ENCODE results near the gene ATF6.
"Not testable (repeated sequence)": the region's sequence is repeated elsewhere in the genome, so short reads cannot be mapped to it uniquely, and the experiment has no call there.

ATF6 gene

DNA sequence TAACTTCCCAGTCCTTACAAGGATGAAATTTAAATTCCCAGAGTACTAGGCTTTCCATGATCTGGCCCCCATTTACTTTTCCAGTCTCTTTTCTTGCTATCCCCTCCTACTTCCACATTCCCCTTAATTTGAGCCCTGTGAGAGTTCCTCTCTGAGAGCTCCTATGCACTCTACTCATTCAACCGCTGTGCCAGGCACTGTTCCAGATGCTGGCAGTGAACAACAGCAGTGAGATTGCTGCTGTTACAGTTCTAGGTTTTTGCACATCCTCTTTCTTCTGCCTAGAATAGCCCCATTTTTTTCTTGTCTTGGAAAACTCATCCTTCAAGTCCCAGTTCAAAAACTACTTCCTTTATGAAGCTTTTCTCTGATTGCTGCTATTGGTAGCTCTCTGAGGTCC is 18.8 kb downstream of the ATF6 start:
- DNase-seq: no peak

DNA sequence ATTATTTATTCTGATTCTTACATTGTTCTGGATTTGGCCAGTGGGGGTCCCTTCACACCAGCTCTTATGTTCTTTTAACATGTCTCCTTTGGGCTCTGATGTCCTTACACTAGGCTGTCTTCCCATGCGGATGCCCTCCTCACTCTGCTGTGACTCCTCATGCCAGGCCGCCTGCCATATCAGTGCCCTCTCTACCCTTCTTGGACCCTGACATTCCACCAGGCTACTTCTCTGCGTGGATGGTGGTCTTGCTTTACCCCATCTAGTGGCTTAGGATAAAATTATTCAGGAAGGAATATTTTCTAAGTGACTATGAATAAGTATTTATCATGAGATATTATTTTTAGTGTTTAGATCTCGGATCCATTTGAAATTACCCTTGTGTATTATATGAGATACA is 21.2 kb downstream of the ATF6 start:
- DNase-seq: no peak

DNA sequence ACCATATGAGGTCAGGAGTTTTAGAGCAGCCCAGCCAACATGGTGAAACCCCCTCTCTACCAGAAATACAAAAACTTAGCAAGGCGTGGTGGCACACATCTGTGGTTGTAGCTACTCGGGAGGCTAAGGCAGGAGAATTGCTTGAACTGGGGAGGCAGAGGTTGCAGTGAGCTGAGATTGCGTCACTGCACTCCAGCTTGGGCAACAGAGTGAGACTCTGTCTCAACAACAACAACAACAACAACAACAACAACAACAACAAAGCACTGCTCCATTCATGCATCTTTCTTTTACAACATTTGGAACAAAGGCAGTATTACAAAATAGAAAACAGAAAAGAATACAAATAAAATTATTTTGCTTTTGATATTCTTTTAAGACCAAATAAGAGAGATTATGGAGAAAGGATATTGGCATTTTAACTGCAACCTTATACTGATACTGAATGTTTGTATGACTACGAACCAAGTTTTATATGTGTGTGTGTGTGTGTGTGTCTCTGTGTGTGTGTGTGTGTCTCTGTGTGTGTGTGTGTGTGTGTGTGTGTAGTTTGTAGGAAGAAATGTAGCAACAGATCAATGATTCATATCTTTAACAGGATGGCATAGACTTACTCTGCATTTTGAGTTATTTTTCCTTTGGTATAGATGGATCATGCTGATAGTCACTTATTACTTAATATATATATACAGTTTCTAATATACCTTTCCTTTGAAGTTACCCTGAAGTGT is 24.6 kb downstream of the ATF6 start:
- no peak for DNase-seq

DNA sequence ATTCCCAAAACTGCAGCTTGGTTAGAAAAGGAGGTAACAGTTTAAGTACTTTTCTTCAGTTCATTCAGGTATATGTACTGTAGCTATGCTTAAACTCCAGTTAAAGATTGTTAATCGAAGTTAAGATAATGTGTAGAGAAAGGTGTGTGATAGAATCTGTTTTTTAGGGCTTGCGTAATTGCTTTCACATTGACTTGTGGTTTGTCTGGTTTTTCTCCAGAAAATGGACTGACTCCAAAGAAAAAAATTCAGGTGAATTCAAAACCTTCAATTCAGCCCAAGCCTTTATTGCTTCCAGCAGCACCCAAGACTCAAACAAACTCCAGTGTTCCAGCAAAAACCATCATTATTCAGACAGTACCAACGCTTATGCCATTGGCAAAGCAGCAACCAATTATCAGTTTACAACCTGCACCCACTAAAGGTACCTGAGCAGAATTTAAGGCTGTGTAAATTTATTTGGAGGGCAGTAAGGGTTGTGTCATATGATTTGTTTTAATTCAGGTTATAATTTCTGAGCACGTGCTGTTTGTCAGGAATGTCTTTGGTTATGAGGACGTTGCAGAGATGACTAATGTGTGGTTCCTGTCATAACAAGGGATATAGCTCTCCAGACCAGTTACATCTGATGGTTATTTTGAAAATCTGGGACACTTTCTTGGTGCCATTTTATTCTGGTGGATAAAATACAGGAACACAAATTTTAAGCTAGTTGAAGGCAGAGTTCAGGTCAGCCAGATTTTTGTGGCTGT is 26.0 kb downstream of the ATF6 start:
- no peak for DNase-seq

DNA sequence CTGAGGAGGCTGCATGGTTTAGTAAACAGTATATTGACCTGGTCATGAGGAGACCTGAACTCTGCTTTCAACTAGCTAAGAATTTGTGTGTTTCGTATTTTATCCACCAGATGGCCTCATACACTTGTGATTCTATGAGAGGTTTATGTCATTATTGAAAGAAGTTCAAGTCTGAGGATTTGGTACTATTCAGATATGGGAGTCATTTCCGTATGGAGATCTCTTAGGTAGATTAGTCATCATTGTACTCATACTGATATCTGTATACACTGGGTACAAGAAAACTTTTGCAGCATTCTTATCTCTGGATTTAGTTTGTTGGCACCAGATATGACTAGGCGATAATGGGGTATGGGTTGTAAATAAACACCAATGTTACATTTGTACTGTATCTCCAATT is 26.6 kb downstream of the ATF6 start:
- DNase-seq: no peak

DNA sequence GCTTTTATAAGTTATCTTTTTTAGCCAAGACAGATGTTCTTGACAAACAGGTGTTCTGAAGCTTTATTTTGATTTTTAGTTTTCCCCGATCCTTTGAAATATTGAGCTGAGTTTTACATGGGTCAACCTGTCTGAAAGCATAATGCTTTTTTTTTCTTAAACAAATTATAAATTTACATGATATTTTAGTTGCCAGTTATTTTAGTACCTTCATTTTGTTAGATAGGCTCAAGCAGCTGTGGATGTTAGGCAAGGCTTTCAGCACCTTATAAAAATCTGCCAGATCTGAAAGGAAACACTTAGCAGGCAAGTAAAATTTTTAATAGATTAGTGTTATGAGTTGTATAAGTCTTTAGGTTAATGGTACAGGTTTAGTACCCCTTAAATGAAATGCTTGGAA is 33.7 kb downstream of the ATF6 start:
- DNase-seq: no peak

DNA sequence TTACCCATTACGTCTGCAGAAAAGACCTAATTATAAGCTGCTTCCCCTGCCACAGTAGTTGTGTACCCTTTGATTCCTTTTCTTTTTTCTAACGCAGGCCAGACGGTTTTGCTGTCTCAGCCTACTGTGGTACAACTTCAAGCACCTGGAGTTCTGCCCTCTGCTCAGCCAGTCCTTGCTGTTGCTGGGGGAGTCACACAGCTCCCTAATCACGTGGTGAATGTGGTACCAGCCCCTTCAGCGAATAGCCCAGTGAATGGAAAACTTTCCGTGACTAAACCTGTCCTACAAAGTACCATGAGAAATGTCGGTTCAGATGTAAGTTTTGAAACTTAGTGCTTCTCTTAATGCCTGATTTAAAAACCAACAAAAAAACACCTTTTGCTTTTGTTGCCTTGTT is 35.8 kb downstream of the ATF6 start:
- no peak for DNase-seq

DNA sequence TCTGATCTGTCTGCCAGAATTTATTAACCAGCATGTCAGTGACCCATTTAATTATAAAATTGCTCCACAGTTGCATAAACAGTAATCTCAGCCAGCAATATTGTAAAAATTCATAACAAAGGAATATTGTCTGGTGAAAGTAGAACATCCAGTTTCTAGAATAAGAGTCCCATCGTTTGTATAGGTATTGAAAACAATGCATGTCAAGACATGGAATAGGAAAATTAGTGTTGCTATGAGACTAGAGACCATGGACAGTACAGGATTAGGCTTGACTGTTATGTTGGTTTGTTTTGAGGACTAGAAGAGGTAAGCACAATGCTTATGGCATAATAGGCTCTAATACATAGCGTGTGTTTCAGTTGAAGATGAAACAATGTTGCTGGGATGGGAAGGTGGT is 37.1 kb downstream of the ATF6 start:
- DNase-seq: no peak

DNA sequence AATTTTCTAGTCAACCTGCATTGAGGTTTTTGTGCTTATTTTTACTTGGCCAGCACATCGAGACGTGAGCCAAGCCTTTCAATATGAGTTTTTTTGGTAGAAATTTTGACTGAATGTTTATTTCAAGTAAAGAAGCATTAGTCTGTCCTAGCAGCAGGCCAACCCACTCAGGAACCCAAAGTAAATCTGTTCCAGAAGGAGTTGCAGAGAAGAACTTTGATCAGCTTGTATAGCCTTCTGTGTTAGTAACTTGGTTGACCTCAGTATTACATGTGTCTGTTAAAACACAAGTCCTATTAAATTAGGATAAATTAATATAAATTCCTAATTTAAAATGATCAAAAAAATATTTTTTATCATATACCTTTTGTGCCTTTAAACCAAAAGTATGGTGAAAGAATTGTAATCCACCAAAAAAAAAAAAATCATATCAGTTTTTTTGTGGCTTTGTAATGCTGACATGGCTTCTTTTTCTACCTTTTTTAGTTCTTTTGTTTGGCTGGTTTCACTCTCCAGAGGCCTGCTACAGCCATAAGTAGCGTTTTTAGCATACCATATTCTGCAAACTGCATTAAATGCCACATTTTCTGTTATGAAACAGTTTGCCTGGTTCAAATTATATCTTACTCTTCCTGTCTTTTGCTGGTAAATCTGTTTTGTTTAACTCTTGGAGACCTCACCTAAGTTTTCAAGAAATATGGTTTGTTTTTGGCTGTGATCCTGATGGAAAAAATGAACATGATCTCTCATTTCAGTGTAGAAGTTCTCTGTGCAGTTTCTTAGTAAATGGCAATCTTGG is 39.5 kb downstream of the ATF6 start:
- no peak for DNase-seq

DNA sequence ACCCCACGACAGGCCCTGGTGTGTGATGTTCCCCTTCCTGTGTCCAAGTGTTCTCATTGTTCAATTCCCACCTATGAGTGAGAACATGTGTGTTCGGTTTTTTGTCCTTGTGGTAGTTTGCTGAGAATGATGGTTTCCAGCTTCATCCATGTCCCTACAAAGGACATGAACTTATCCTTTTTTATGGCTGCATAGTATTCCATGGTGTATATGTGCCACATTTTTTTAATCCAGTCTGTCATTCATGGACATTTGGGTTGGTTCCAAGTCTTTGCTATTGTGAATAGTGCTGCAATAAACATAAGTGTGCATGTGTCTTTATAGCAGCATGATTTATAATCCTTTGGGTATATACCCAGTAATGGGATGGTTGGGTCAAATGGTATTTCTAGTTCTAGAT is 43.1 kb downstream of the ATF6 start:
- DNase-seq: not testable (repeated sequence)

DNA sequence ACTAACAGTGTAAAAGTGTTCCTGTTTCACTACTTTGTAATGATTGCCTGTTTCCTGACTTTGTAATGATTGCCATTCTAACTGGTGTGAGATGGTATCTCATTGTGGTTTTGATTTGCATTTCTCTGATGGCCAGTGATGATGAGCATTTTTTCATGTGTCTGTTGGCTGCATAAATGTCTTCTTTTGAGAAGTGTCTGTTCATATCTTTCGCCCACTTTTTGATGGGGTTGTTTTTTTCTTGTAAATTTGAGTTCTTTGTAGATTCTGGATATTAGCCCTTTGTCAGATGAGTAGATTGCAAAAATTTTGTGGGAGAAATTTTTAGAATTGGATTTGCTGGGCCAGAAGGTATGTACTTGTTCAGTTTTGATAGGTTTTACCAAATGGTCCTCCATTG is 43.5 kb downstream of the ATF6 start:
- DNase-seq: not testable (repeated sequence)

DNA sequence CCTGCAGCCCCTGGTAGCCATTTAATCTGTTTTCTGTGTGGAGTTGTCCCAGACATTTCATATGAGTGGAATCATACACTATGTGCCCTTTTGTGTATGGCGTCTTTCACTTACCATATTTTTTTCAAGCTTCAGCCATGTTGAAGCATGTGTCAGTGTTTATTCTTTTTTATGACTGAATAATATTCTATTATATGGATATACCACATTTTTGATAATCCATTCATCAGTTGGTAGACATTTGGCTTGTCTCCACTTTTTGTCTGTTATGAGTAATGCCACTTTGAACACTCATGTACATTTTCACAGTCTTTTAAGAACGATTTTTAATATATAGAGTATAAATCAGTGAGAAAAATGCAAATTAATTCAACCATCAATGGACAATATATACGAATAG is 44.7 kb downstream of the ATF6 start:
- DNase-seq: no peak

DNA sequence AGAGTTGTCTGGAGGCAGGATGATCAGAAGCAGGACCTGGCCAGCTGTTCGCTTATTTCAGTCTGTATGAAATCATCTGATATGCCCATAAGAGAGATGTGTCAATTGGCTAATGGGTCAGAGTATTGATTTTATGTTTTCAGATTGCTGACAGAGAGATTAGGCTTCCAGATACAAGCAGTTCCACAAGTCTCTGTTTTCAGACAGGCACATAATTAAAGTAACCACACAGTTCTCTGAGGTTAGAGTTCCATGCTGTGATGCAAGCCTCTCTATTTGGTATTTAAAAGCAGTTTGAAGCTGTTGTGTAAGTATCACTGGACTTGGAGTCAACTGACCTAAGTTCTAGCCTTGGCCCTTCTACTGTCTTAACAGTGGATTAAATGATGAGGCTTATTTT is 50.1 kb downstream of the ATF6 start:
- no peak for DNase-seq

DNA sequence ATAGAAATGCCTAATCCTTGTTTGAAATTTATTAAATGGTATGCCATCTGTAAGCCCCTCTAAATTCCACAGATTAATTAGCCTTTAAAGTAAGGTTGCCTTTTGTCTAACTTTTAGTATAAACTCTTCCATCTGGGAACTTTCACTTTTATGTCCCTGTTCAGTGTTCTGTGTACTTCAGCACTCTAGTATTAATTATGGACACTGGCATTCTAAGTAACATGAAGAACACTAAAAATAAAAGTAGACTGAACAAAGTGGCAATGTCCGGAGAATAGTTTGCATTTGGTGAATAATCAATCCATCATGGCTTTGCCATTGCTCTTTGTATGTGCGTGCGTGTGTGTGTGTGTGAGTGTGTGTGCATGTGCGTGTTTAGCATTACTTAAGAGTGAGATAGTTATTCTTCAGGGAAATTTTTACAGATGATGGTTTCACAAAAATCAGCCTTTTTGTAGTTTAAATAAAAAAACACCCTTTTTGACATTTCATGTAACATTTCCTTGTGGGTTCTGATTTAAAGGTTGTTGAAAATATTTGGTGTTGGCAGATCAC is 51.1 kb downstream of the ATF6 start:
- no peak for DNase-seq

DNA sequence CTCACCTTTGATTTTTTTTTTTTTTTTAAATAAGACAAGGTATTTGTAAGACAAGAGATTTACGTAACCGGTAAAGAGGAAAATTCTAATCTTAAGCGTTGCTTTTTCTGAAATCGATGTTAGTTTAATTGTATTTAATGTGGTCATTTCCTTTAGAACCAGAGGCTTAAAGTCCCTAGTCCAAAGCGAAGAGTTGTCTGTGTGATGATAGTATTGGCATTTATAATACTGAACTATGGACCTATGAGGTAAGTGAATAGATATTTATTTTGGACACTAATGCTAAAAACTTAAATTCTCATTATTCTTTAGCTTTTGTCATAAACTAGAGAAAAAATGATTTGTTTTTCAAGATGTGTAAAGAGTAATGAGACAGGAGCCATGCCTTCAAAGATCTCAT is 54.8 kb downstream of the ATF6 start:
- no peak for DNase-seq

DNA sequence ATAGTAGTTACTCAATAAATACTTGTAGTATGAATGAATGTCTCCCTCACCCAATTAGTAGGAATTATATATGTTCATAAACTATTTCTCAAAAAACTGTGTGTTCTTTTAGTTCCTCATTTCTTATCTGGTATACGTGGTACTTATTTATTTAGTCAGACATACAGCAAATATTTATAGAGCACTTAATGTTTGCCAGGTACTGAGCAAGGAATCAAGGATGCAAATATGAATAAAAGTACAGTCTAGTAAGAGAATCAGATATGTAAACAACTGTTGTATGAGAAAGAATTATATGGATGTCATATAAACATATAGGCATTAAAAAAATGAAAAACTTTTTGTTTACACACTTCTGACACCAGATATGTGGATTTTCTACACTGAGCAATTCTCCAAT is 58.5 kb downstream of the ATF6 start:
- DNase-seq: no peak

DNA sequence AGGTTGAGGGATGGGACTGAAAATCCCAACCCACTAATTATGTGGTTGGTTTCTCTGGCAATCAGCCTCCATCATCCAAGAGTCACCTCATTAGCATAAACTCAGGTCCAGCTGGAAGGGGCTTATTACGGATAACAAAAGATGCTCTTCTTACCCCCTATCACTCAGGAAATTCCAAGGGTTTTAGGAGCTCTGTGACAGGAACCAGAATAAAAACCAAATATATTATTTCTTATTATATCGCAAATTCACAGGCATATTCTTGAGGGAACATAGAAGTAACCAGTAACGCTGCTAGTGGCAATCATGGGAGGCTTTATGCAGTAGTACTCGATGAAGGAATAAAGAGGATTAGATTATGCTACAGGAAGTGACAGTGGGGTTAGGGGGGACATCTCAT is 59.7 kb downstream of the ATF6 start:
- no peak for DNase-seq

DNA sequence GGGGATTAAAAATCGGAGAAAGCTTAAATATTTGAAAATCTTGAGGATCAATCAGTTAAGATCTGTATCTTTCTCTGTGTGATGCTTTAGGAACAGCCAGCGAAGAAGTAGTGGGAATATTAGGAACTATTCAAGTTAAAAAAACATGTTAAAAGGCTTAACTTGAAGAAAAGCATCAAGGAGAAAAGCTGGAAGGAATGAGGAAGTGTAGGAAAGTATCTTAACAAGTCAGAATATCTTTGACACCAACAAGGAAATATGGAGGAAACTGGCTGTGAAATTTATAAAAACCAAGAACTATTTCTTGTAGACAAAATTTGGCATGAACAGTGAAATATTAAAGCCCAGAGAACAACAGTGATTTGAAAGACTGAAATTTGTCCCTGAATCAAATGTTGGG is 60.4 kb downstream of the ATF6 start:
- no peak for DNase-seq

DNA sequence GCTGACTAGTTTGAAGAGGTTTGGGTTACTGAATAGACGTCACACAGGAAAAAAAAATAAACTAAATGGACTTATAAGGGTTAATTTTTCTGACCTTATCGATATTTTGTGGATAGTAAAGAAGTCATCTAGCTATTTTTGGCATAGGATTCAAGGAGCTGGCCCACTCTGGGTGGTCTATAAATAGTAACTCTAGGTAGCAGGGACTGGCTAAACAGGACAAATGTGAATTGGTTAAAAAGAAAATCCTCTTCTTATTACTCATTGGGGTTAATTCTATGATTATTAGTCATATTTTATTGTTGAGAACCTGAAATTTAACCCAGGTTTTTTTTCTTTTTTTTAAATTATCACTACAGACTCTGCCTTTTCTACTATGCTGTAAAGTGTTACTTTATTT is 61.7 kb downstream of the ATF6 start:
- no peak for DNase-seq

DNA sequence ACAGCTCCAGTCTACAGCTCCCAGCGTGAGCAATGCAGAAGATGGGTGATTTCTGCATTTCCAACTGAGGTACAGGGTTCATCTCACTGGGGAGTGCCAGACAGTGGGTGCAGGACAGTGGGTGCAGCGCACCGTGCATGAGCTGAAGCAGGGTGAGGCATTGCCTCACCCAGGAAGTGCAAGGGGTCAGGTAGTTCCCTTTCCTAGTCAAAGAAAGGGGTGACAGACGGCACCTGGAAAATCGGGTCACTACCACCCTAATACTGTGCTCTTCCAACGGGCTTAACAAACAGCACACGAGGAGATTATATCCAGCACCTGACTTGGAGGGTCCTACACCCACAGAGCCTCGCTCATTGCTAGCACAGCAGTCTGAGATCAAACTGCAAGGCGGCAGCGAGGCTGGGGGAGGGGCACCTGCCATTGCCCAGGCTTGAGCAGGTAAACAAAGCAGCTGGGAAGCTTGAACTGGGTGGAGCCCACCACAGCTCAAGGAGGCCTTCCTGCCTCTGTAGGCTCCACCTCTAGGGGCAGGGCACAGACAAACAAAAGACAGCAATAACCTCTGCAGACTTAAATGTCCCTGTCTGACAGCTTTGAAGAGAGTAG is 66.3 kb downstream of the ATF6 start:
- not testable (repeated sequence) for DNase-seq

DNA sequence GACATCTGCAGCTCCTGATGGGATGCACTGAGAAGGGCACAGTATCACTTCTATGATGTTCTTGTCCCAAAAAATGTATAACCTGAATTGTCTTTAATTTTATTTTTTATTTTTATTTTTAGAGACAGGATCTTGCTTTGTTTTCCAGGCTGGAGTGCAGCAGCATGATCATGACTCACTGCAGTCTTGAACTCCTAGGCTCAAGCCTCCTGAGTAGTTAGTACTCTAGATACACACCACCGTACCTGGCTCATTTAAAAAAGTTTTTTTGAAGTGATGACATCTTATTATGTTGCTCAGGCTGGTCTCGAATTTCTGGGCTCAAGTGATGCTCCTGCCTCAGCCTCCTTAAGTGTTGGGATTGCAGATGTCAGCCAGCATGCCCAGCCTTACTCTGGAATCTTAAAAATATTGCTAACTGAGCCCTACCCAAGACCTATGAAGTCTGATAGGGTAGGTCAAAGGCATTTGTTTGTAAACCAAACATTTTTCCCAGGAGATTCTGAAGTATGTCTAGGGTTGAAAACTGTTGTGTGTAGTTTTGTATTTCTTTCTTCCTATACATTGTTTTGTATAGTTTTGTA is 68.9 kb downstream of the ATF6 start:
- DNase-seq: no peak

DNA sequence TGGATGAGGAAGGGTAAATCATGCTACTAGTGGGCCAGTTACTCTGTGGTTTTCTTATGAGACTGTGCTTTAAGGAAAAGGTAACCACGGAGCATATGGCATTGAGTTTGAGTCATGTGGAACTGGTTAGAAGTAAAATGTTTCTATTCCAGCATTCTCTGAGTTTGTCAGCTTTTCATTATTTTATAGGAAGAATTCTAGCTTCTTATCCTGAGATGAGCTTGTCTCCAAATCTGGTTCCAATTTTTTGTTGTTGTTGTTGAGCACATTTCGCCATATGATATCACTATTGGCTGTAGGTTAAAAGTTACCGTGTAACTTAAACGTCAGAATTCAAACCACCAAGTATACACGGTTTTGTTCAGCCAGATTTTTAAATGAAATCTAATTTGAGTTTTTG is 69.9 kb downstream of the ATF6 start:
- no peak for DNase-seq

DNA sequence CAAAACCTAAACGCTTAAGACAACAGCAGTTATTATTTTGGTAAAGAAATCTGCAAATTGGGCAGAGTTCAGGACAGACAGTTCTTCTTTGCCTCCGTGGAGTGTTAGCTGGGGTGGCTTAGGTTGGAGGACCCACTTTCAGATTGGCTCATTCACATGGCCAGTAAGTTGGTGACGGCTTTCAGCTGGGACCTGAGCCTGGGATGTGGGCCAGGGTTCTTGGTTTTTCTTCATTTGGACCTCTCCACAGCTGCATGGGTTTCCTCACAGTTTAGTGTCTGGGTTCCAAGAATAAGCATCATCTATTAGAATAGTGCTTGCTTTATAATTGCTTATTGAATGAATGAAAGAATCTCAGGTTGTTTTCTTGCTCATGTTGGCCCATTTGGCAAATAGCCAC is 72.2 kb downstream of the ATF6 start:
- DNase-seq: no peak
